Measurements from ENCODE around the gene KRT5.

- TF ChIP-seq, protein P1, sequence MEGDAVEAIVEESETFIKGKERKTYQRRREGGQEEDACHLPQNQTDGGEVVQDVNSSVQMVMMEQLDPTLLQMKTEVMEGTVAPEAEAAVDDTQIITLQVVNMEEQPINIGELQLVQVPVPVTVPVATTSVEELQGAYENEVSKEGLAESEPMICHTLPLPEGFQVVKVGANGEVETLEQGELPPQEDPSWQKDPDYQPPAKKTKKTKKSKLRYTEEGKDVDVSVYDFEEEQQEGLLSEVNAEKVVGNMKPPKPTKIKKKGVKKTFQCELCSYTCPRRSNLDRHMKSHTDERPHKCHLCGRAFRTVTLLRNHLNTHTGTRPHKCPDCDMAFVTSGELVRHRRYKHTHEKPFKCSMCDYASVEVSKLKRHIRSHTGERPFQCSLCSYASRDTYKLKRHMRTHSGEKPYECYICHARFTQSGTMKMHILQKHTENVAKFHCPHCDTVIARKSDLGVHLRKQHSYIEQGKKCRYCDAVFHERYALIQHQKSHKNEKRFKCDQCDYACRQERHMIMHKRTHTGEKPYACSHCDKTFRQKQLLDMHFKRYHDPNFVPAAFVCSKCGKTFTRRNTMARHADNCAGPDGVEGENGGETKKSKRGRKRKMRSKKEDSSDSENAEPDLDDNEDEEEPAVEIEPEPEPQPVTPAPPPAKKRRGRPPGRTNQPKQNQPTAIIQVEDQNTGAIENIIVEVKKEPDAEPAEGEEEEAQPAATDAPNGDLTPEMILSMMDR (conservative IDR thresholded peaks at IDR 0.05): no peak
- no peak for TF ChIP-seq EZH2 (IDR thresholded peaks at IDR 0.05; ENCODE audit: low read depth)
Measured at GRCh38 chr12:52526511-52526951, 6.3 kb upstream of the KRT5 start.

All from PC-9 (cell line).